GM23338 (cell line): ENCODE data around the gene PORCN. TPM values are rescaled to one million over a fixed set of nuclear protein-coding genes. Genes with fewer than 3 reads are reported as not detected.

Experiments used
- ATAC-seq: fragments of 200-7000 bp; cut with Tn5 transposase; 3 replicates; pipeline ENCODE4 v1.9.1; 2020
- DNase-seq: peaks from one replicate; pipeline ENCODE4 v3.0.0-alpha.2; 2015; ENCODE audit warnings: low spot score
- H2AFZ ChIP-seq: fragments of 200-600 bp; sonication (generic); 2 replicates; pipeline ENCODE4 v1.8.0; 2016; ENCODE audit warnings: antibody characterized with exemption, mild to moderate bottlenecking, moderate library complexity
- H3F3A ChIP-seq: fragments of 200-600 bp; sonication (generic); replicated peaks from 2 replicates; pipeline ENCODE4 v1.8.0; 2017; ENCODE audit warnings: antibody characterized with exemption, mixed run types, low read depth
- H3K27ac ChIP-seq: fragments of 200-600 bp; sonication (generic); 2 replicates; pipeline ENCODE4 v1.6.1; 2016; ENCODE audit warnings: low read depth
- H3K27me3 ChIP-seq: fragments of 200-600 bp; sonication (generic); 2 replicates; pipeline ENCODE4 v1.8.0; 2016; ENCODE audit warnings: mild to moderate bottlenecking, mixed run types, moderate library complexity; ENCODE audit not compliant: insufficient read depth
- H3K36me3 ChIP-seq: fragments of 200-600 bp; sonication (generic); 2 replicates; pipeline ENCODE4 v1.8.0; 2016; ENCODE audit warnings: mild to moderate bottlenecking; ENCODE audit not compliant: insufficient read depth
- H3K4me1 ChIP-seq: fragments of 200-600 bp; sonication (generic); 2 replicates; pipeline ENCODE4 v1.8.0; 2016; ENCODE audit warnings: mild to moderate bottlenecking, moderate library complexity; ENCODE audit not compliant: insufficient read depth
- H3K4me2 ChIP-seq: fragments of 200-600 bp; sonication (generic); 2 replicates; pipeline ENCODE4 v1.7.1; 2017; ENCODE audit warnings: mixed run types
- H3K4me3 ChIP-seq: fragments of 200-600 bp; sonication (generic); 2 replicates; pipeline ENCODE4 v1.6.1; 2016; ENCODE audit warnings: mixed run types
- H3K79me2 ChIP-seq: fragments of 200-600 bp; sonication (generic); replicated peaks from 2 replicates; pipeline ENCODE4 v1.8.0; 2017; ENCODE audit warnings: mild to moderate bottlenecking; ENCODE audit not compliant: insufficient read depth
- H3K9me2 ChIP-seq: fragments of 200-600 bp; sonication (generic); 2 replicates; pipeline ENCODE4 v1.8.0; 2017; ENCODE audit not compliant: insufficient read depth
- H4K20me1 ChIP-seq: fragments of 200-600 bp; sonication (generic); replicated peaks from 2 replicates; pipeline ENCODE4 v1.8.0; 2017; ENCODE audit warnings: mild to moderate bottlenecking; ENCODE audit not compliant: insufficient read depth
- H3K27ac Mint-ChIP-seq: 2 replicates; pipeline ENCODE4 v1.8.0; 2020; ENCODE audit warnings: inconsistent platforms, mild to moderate bottlenecking, moderate library complexity, mixed read lengths
- H3K27me3 Mint-ChIP-seq: 3 replicates; pipeline ENCODE4 v1.8.0; 2022; ENCODE audit warnings: low read depth, mild to moderate bottlenecking, moderate library complexity, mixed read lengths, inconsistent platforms; ENCODE audit not compliant: insufficient read depth, poor library complexity
- H3K36me3 Mint-ChIP-seq: 3 replicates; pipeline ENCODE4 v1.8.0; 2021; ENCODE audit warnings: low read depth, mild to moderate bottlenecking, inconsistent platforms, moderate library complexity, mixed read lengths
- H3K4me1 Mint-ChIP-seq: 3 replicates; pipeline ENCODE4 v1.8.0; 2020; ENCODE audit warnings: mild to moderate bottlenecking, inconsistent platforms, mixed read lengths
- H3K4me3 Mint-ChIP-seq: 3 replicates; pipeline ENCODE4 v1.8.0; 2021; ENCODE audit warnings: moderate library complexity, mild to moderate bottlenecking, inconsistent platforms, mixed read lengths
- H3K9me3 Mint-ChIP-seq: 3 replicates; pipeline ENCODE4 v1.8.0; 2020; ENCODE audit warnings: moderate library complexity, mild to moderate bottlenecking, inconsistent platforms, mixed read lengths
- CREB1 ChIP-seq: fragments of 250-450 bp; sonication (Bioruptor Pico); IDR thresholded peaks from 2 replicates; pipeline ENCODE4 v1.5.0; 2020; ENCODE audit warnings: low read depth, mild to moderate bottlenecking, moderate library complexity
- EZH2 ChIP-seq: fragments of 200-600 bp; sonication (generic); IDR thresholded peaks from one replicate; pipeline ENCODE4 v1.8.0; 2017; ENCODE audit warnings: antibody characterized with exemption, mild to moderate bottlenecking, low read depth; ENCODE audit not compliant: unreplicated experiment
- EZH2phosphoT487 ChIP-seq: fragments of 200-600 bp; sonication (generic); IDR thresholded peaks from one replicate; pipeline ENCODE4 v1.8.1; 2018; ENCODE audit warnings: antibody characterized with exemption; ENCODE audit not compliant: unreplicated experiment
- JUNB ChIP-seq: IDR thresholded peaks from one replicate; pipeline ENCODE4 v1.6.1; 2016; ENCODE audit warnings: antibody characterized with exemption; ENCODE audit not compliant: unreplicated experiment
- NANOG ChIP-seq: IDR thresholded peaks from 2 replicates; pipeline ENCODE4 v1.6.1; 2016; ENCODE audit warnings: antibody characterized with exemption, borderline replicate concordance
- POLR2AphosphoS5 ChIP-seq: IDR thresholded peaks from 2 replicates; pipeline ENCODE4 v1.6.1; 2016; ENCODE audit warnings: antibody characterized with exemption, low read depth
- STAT1 ChIP-seq: IDR thresholded peaks from one replicate; pipeline ENCODE4 v1.6.1; 2016; ENCODE audit warnings: antibody characterized with exemption; ENCODE audit not compliant: unreplicated experiment
- ZNF114 ChIP-seq: fragments of 250-450 bp; sonication (Bioruptor Pico); IDR thresholded peaks from 2 replicates; pipeline ENCODE4 v1.5.0; 2020; ENCODE audit warnings: mild to moderate bottlenecking, moderate library complexity
- ZNF331 ChIP-seq: fragments of 250-450 bp; sonication (Bioruptor Pico); IDR thresholded peaks from 2 replicates; pipeline ENCODE4 v1.5.0; 2020; ENCODE audit warnings: low read depth, mild to moderate bottlenecking, moderate library complexity
- polyA plus RNA-seq: library from polyadenylated mRNA; unstranded; fragments of >200 nt; fragmentation: Nextera tagmentation; extraction: Ambion mirVana; gene quantifications from 2 replicates; pipeline ENCODE4 v1.2.1, GENCODE V29; 2016
- total RNA-seq: library from RNA; depleted of rRNA; stranded (reverse); fragments of >200 nt; shearing (Covaris generic); gene quantifications from 2 replicates; pipeline ENCODE4 v1.2.3, GENCODE V29; 2014
- TF ChIP-seq, protein P1 (sequence below), 2 experiments: fragments of 200-600 bp in 1 of 2; sonication (generic) in 1 of 2; conservative IDR thresholded peaks; 2 replicates each; pipeline versions ENCODE4 v1.5.1 to v1.6.1; 2016 to 2017; ENCODE audit warnings: antibody characterized with exemption in 2 of 2, low read depth in 2 of 2, mild to moderate bottlenecking in 2 of 2, moderate library complexity in 1 of 2
- TF ChIP-seq, protein P2 (sequence below): IDR thresholded peaks from 2 replicates; pipeline ENCODE4 v1.6.1; 2016; ENCODE audit warnings: antibody characterized with exemption
- TF ChIP-seq, protein P3 (sequence below): fragments of 250-450 bp; sonication (Bioruptor Pico); IDR thresholded peaks from 2 replicates; pipeline ENCODE4 v1.5.0; 2020; ENCODE audit warnings: mild to moderate bottlenecking, moderate library complexity

Gene PORCN
- total and polyA plus RNA-seq, 2 experiments from 2014 or later: 19.4 to 28.5 TPM

DNA sequence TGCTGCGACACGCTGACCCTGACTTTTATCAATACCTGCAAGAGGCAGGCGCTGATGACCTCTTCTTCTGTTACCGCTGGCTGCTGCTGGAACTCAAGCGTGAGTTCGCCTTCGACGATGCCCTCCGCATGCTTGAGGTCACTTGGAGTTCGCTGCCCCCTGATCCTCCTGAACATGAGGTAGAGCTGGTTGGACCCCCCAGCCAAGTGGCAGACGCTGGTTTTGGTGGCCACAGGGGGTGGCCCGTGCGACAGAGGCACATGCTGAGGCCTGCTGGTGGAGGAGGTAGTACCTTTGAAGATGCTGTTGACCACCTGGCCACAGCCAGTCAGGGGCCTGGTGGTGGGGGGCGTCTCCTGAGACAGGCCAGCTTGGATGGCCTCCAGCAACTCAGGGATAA lies 51.3 kb downstream of the PORCN start:
- H3K9me2 ChIP-seq: no peaks in the 10 kb centered on the region
- H4K20me1 ChIP-seq: no peaks in the 10 kb centered on the region
- TF ChIP-seq CREB1 (CRISPR knock-in tag) (no peak), NANOG (no peak)
- H3K9me3 Mint-ChIP-seq: no peaks in the 10 kb centered on the region
- H2AFZ ChIP-seq: no peak overlapping the region
- H3K36me3 Mint-ChIP-seq: peaks cover 12% of the 10 kb centered on the region; the same call in 2 of the 3 replicates
- H3K27me3 Mint-ChIP-seq: no peaks in the 10 kb centered on the region
- H3K27ac Mint-ChIP-seq: no peak overlapping the region
- no peak overlapping the region for H3K4me3 ChIP-seq
- H3F3A ChIP-seq: no peaks in the 10 kb centered on the region
- ATAC-seq (no peak), DNase-seq (no peak)
- no peaks in the 10 kb centered on the region for H3K36me3 ChIP-seq
- H3K27me3 ChIP-seq: no peaks in the 10 kb centered on the region
- no peak overlapping the region for H3K4me2 ChIP-seq
- no peaks in the 10 kb centered on the region for H3K79me2 ChIP-seq
- no peak overlapping the region for H3K4me3 Mint-ChIP-seq
- H3K4me1 ChIP-seq: no peaks in the 10 kb centered on the region
- no peak overlapping the region for H3K27ac ChIP-seq
- H3K4me1 Mint-ChIP-seq: no peaks in the 10 kb centered on the region

DNA sequence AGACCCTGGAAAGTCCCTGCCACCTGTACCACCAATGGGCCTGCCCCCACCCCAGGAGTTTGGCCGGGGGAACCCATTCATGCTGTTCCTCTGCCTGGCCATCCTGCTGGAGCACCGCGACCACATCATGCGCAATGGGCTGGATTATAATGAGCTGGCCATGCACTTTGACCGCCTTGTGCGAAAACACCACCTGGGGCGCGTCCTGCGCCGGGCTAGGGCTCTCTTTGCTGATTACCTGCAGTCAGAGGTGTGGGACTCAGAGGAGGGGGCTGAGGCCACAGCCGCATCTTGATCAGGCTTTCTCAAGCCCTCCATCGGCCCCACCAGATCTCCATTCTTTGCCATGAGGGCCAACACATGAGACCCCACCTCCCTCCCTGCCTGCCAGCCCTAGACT lies 51.9 kb downstream of the PORCN start:
- H3K27ac Mint-ChIP-seq: no peak overlapping the region
- H3K36me3 Mint-ChIP-seq: peaks cover 12% of the 10 kb centered on the region; the same call in 2 of the 3 replicates

More for the DNA sequence above, 51.9 kb downstream of the PORCN start:
- no peaks in the 10 kb centered on the region for H3K27me3 ChIP-seq
- Mint-ChIP-seq H3K27me3 (no peaks in the 10 kb centered on the region), H3K4me3 (no peak overlapping the region), H3K9me3 (no peaks in the 10 kb centered on the region), H3K4me1 (no peaks in the 10 kb centered on the region)
- TF ChIP-seq, protein P1, sequence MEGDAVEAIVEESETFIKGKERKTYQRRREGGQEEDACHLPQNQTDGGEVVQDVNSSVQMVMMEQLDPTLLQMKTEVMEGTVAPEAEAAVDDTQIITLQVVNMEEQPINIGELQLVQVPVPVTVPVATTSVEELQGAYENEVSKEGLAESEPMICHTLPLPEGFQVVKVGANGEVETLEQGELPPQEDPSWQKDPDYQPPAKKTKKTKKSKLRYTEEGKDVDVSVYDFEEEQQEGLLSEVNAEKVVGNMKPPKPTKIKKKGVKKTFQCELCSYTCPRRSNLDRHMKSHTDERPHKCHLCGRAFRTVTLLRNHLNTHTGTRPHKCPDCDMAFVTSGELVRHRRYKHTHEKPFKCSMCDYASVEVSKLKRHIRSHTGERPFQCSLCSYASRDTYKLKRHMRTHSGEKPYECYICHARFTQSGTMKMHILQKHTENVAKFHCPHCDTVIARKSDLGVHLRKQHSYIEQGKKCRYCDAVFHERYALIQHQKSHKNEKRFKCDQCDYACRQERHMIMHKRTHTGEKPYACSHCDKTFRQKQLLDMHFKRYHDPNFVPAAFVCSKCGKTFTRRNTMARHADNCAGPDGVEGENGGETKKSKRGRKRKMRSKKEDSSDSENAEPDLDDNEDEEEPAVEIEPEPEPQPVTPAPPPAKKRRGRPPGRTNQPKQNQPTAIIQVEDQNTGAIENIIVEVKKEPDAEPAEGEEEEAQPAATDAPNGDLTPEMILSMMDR (conservative IDR thresholded peaks at IDR 0.05; ENCODE audit: low read depth in 2 of 2): no peak
- TF ChIP-seq ZNF114 (CRISPR knock-in tag) (no peak), POLR2AphosphoS5 (no peak), JUNB (no peak), CREB1 (CRISPR knock-in tag) (no peak), ZNF331 (CRISPR knock-in tag) (no peak), NANOG (no peak), EZH2 (no peak), STAT1 (no peak), EZH2phosphoT487 (no peak)
- TF ChIP-seq, protein P2, sequence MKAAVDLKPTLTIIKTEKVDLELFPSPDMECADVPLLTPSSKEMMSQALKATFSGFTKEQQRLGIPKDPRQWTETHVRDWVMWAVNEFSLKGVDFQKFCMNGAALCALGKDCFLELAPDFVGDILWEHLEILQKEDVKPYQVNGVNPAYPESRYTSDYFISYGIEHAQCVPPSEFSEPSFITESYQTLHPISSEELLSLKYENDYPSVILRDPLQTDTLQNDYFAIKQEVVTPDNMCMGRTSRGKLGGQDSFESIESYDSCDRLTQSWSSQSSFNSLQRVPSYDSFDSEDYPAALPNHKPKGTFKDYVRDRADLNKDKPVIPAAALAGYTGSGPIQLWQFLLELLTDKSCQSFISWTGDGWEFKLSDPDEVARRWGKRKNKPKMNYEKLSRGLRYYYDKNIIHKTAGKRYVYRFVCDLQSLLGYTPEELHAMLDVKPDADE: no peak
- TF ChIP-seq, protein P3, sequence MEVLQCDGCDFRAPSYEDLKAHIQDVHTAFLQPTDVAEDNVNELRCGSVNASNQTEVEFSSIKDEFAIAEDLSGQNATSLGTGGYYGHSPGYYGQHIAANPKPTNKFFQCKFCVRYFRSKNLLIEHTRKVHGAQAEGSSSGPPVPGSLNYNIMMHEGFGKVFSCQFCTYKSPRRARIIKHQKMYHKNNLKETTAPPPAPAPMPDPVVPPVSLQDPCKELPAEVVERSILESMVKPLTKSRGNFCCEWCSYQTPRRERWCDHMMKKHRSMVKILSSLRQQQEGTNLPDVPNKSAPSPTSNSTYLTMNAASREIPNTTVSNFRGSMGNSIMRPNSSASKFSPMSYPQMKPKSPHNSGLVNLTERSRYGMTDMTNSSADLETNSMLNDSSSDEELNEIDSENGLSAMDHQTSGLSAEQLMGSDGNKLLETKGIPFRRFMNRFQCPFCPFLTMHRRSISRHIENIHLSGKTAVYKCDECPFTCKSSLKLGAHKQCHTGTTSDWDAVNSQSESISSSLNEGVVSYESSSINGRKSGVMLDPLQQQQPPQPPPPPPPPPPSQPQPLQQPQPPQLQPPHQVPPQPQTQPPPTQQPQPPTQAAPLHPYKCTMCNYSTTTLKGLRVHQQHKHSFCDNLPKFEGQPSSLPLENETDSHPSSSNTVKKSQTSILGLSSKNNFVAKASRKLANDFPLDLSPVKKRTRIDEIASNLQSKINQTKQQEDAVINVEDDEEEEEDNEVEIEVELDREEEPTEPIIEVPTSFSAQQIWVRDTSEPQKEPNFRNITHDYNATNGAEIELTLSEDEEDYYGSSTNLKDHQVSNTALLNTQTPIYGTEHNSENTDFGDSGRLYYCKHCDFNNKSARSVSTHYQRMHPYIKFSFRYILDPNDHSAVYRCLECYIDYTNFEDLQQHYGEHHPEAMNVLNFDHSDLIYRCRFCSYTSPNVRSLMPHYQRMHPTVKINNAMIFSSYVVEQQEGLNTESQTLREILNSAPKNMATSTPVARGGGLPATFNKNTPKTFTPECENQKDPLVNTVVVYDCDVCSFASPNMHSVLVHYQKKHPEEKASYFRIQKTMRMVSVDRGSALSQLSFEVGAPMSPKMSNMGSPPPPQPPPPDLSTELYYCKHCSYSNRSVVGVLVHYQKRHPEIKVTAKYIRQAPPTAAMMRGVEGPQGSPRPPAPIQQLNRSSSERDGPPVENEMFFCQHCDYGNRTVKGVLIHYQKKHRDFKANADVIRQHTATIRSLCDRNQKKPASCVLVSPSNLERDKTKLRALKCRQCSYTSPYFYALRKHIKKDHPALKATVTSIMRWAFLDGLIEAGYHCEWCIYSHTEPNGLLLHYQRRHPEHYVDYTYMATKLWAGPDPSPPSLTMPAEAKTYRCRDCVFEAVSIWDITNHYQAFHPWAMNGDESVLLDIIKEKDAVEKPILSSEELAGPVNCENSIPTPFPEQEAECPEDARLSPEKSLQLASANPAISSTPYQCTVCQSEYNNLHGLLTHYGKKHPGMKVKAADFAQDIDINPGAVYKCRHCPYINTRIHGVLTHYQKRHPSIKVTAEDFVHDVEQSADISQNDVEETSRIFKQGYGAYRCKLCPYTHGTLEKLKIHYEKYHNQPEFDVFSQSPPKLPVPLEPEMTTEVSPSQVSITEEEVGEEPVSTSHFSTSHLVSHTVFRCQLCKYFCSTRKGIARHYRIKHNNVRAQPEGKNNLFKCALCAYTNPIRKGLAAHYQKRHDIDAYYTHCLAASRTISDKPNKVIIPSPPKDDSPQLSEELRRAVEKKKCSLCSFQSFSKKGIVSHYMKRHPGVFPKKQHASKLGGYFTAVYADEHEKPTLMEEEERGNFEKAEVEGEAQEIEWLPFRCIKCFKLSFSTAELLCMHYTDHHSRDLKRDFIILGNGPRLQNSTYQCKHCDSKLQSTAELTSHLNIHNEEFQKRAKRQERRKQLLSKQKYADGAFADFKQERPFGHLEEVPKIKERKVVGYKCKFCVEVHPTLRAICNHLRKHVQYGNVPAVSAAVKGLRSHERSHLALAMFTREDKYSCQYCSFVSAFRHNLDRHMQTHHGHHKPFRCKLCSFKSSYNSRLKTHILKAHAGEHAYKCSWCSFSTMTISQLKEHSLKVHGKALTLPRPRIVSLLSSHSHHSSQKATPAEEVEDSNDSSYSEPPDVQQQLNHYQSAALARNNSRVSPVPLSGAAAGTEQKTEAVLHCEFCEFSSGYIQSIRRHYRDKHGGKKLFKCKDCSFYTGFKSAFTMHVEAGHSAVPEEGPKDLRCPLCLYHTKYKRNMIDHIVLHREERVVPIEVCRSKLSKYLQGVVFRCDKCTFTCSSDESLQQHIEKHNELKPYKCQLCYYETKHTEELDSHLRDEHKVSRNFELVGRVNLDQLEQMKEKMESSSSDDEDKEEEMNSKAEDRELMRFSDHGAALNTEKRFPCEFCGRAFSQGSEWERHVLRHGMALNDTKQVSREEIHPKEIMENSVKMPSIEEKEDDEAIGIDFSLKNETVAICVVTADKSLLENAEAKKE (CRISPR knock-in tag): no peak
- no peaks in the 10 kb centered on the region for H3K9me2 ChIP-seq
- no peak overlapping the region for H3K27ac ChIP-seq
- H3K4me3 ChIP-seq: no peak overlapping the region
- no peaks in the 10 kb centered on the region for H4K20me1 ChIP-seq
- DNase-seq (no peak), ATAC-seq (no peak)
- no peaks in the 10 kb centered on the region for H3K79me2 ChIP-seq
- H3F3A ChIP-seq: no peaks in the 10 kb centered on the region
- H2AFZ ChIP-seq: no peak overlapping the region
- no peak overlapping the region for H3K4me2 ChIP-seq
- no peaks in the 10 kb centered on the region for H3K4me1 ChIP-seq
- H3K36me3 ChIP-seq: no peaks in the 10 kb centered on the region
